Activated naive CD4-positive, alpha-beta T cell treated with anti-CD3 and anti-CD28 coated beads for 36 hours (primary cell): ENCODE results near the gene ZHX3. TPM values are rescaled to one million over a fixed set of nuclear protein-coding genes. Genes with fewer than 3 reads are reported as not detected.

ENCODE experiments used
- CTCF ChIA-PET: fragments of 350-600 bp; sonication (Branson Sonifier 250); formaldehyde crosslinking; loops from one replicate; lab custom pipeline; 2021; ENCODE audit warnings: antibody characterized with exemption; lab: Charles Lee
- DNase-seq: peaks from one replicate; pipeline ENCODE4 v3.0.0-alpha.2; 2020
- H3K27ac Mint-ChIP-seq: one replicate; pipeline ENCODE4 v1.8.0; 2021; ENCODE audit warnings: mild to moderate bottlenecking, mixed read lengths
- H3K27me3 Mint-ChIP-seq: one replicate; pipeline ENCODE4 v1.8.0; 2021; ENCODE audit warnings: low read depth, mixed read lengths
- H3K36me3 Mint-ChIP-seq: one replicate; pipeline ENCODE4 v1.8.0; 2021; ENCODE audit warnings: low read depth, mixed read lengths
- H3K4me1 Mint-ChIP-seq: one replicate; pipeline ENCODE4 v1.8.0; 2021; ENCODE audit warnings: low read depth, mixed read lengths
- H3K4me3 Mint-ChIP-seq: one replicate; pipeline ENCODE4 v1.8.0; 2021; ENCODE audit warnings: mild to moderate bottlenecking, moderate library complexity, mixed read lengths
- H3K9me3 Mint-ChIP-seq: one replicate; pipeline ENCODE4 v1.8.0; 2021; ENCODE audit warnings: mixed read lengths
- intact Hi-C: fragments of 100-400 bp; cut with micrococcal nuclease; formaldehyde crosslinking; loops from one replicate; pipeline ENCODE4 v1.15.1; 2023
- total RNA-seq, 2 experiments: library from RNA; stranded (reverse); gene quantifications; one replicate each; pipeline ENCODE4 v1.2.3, GENCODE V29; 2021

ZHX3 gene
- total RNA-seq, 2 experiments from 2014 or later, result 9.4 to 9.9 TPM

DNA sequence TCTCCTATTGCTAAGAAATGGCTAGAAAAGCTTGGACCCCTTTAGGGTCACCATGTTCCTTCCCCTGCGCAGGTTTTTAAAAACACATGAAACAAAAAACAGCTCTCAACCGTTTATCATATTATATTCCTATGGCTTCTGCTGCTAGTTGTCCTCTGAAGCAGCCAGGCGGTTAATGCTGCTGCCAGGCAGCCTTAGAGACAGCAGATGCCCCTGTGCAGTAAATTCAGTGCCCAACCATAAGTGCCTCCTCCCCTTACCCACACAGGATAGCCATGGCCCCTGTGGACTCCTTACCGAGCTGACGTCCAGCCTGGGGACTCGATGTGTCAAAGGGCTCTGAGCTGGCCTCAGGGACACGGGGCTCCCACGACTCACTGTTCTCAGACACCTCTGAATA, 115.8 kb downstream of the ZHX3 start:
- no peaks in the 10 kb centered on the region for H3K4me1 Mint-ChIP-seq
- no peak overlapping the region for H3K27ac Mint-ChIP-seq
- peaks cover 8% of the 10 kb centered on the region for H3K9me3 Mint-ChIP-seq
- no peak overlapping the region for H3K4me3 Mint-ChIP-seq
- CTCF ChIA-PET, result interaction anchor here (2.3 kb wide), 1 partner anchor 67 kb away, joined by 7 read pairs; no protein-coding TSS in a partner anchor
- H3K27me3 Mint-ChIP-seq, result no peaks in the 10 kb centered on the region
- peaks cover 28% of the 10 kb centered on the region for H3K36me3 Mint-ChIP-seq
- DNase-seq, result no peak
- intact Hi-C loops, result no loop called here

DNA sequence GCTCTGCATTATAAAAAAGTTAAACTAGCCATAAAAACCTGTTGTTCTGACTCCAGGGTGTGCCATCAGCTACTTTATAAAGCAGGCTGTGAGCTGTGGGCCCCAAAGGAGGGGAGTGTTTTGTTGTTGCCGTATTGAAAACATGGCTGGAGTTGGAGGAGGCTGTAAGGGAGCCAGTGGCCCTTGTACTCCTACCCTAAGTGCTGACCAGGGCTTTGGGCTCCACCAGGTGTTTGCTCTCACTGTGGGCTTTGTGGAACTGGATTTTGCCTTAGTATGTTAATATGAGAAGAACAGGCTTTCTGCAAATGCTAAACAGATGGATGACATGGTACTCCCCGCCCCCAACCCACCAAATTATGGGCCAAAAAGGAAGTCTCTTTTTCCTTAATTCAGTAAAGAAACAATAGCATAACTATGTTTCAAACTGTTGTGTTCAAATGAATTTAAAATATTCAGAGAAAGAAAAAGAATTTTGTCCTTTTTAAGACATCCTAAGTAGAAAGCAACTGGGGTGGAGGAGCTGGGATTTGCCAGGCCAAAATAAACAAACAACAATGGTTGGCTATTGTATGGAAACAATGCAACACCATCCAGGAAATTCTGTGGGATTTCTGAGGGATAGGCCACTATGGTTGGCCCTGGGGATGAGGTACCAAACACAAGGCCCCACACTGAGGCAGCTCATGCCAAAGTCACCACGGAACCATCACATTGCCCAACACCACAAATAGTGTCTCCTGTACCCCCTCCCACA, 116.9 kb downstream of the ZHX3 start:
- intact Hi-C loops, result no loop called here
- H3K36me3 Mint-ChIP-seq, result peaks cover 28% of the 10 kb centered on the region
- H3K27ac Mint-ChIP-seq, result no peak overlapping the region
- CTCF ChIA-PET, result interaction anchor here (0.7 to 2.3 kb wide), 2 partner anchors 66 to 131 kb away, joined by 3 to 7 read pairs; no protein-coding TSS in a partner anchor
- no peak overlapping the region for H3K4me3 Mint-ChIP-seq
- DNase-seq, result no peak
- H3K27me3 Mint-ChIP-seq, result no peaks in the 10 kb centered on the region
- H3K9me3 Mint-ChIP-seq, result peaks cover 8% of the 10 kb centered on the region
- peaks cover 4% of the 10 kb centered on the region for H3K4me1 Mint-ChIP-seq

DNA sequence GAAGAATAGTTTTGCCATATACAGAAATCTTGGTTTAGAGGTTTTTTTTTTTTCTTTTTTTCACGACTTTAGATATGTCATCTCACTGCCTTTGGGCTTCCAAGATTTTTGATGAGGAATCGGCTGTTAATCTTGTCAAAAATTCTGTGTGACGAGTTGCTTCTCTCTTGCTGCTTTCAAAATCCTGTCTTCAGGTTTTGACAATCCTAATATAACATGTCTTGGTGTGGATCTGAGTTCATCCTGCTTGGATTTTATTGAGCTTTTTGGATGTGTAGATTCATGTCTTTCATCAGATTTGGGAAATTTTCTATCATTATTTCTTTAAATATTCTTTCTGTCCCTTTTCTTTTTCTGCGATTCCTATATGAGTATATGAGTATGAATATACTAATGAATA, 119.1 kb downstream of the ZHX3 start:
- Mint-ChIP-seq H3K9me3 (peaks cover 8% of the 10 kb centered on the region), H3K4me1 (peaks cover 14% of the 10 kb centered on the region), H3K27ac (no peak overlapping the region), H3K4me3 (no peak overlapping the region), H3K27me3 (no peaks in the 10 kb centered on the region), H3K36me3 (peaks cover 20% of the 10 kb centered on the region)
- DNase-seq, result no peak
- intact Hi-C loops, result no loop called here
- CTCF ChIA-PET, result no interaction called here

DNA sequence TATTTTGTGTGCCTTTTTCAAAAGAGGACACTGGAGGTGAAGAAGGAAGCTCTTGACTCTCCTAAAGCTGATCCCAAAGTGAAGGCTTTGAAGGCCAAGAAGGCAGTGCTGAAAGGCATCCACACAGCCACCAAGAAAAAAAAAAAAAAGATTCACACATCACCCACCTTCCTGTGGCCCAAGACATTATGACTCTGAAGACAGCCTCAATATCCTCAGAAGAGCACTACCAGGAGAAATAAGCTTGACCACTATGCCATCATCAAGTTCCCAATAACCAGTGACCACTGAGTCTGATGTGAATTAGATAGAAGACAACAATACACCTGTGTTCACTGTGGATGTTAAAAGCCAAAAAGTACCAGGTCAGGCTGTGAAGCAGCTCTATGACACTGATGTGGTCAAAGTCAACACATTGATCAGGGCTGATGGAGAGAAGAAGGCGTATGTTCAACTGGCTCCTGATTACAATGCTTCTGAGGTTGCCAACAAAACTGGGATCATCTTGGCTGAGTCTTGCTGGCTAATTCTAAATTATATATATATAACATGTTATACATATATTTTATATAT, 120.8 kb downstream of the ZHX3 start:
- CTCF ChIA-PET, result interaction anchor here (0.9 to 1.4 kb wide), 2 partner anchors 61 to 75 kb away, joined by 3 to 6 read pairs; no protein-coding TSS in a partner anchor
- DNase-seq, result no peak
- intact Hi-C loops, result no loop called here

DNA sequence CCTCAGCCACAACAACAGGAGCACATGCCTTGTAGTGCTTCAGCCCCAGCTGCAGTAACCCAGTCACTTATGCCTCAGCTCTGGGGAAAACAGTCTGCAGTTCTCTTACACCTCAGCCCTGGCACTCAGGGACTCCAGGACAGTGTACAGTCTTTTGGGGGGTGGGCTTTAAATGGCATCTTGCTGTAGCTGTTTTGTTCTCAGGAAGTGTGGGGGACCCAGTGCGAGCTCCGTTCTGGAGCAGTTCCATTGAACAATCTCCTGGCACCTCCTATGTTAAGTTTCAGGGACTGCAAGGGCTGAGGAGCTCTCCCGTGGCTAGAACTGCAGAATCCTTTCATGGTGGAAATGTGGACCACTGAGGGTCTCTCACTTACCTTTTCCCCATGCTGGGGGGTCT, 125.0 kb downstream of the ZHX3 start:
- Mint-ChIP-seq H3K27ac (no peak overlapping the region), H3K9me3 (peaks cover 3% of the 10 kb centered on the region), H3K36me3 (peaks cover 13% of the 10 kb centered on the region), H3K27me3 (no peaks in the 10 kb centered on the region), H3K4me3 (no peak overlapping the region), H3K4me1 (peaks cover 14% of the 10 kb centered on the region)
- DNase-seq, result no peak
- intact Hi-C loops, result no loop called here
- CTCF ChIA-PET, result interaction anchor here (1.3 kb wide), 1 partner anchor 15 kb away, joined by 3 read pairs; no protein-coding TSS in a partner anchor

More for the DNA sequence above, 120.8 kb downstream of the ZHX3 start:
- Mint-ChIP-seq H3K4me1 (peaks cover 14% of the 10 kb centered on the region), H3K27me3 (no peaks in the 10 kb centered on the region), H3K9me3 (peaks cover 8% of the 10 kb centered on the region), H3K4me3 (no peak overlapping the region), H3K27ac (no peak overlapping the region), H3K36me3 (peaks cover 17% of the 10 kb centered on the region)

DNA sequence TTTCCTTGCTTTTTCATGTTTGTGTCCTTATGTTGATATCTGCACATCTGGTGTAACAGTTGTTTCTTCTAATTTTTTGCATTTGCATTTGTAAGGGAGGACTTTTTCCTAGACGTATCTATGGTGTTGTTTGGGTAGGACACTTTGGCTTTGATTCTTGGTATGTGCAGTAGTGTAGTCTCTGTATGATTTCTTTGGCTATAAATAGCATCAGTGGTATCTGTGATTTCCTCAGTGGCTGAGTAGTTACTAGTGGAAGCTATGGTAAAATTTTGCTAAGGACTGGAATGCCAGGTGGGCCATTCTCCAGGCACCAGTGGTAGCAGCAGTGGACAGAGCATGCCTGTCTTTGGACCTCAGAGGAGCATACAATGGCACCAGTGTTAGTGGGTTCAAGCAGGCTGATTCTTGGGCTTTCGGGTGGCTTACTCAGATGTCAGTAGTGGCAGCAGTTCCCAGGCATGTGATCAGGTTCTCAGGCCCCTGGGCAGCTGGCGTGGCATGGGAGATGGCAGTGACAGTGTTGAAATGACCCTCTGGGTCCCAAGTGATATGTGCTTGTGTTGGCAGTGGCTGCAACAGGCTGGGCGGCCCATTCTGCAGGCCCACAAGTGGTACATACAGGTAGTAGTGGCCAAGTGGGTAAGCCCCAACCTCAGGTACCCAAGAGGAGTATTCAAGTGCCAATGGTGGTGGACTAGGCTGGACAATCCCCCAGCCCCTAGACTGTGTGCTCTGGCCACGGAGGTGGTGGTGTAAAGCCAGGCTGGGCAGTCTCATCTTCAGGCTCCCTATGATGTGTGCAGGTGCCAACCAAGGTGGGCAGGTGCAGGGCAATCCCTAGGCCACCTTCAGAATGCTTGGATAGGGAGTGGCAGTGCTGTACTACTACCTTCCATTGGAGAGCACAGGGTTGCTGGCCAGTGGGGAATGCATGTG, 125.7 kb downstream of the ZHX3 start:
- no peak overlapping the region for H3K27ac Mint-ChIP-seq
- no peak for DNase-seq
- peaks cover 13% of the 10 kb centered on the region for H3K36me3 Mint-ChIP-seq
- no peak overlapping the region for H3K4me3 Mint-ChIP-seq
- H3K4me1 Mint-ChIP-seq, result peaks cover 14% of the 10 kb centered on the region
- CTCF ChIA-PET, result no interaction called here
- no peaks in the 10 kb centered on the region for H3K27me3 Mint-ChIP-seq
- peaks cover 3% of the 10 kb centered on the region for H3K9me3 Mint-ChIP-seq
- intact Hi-C loops, result no loop called here

DNA sequence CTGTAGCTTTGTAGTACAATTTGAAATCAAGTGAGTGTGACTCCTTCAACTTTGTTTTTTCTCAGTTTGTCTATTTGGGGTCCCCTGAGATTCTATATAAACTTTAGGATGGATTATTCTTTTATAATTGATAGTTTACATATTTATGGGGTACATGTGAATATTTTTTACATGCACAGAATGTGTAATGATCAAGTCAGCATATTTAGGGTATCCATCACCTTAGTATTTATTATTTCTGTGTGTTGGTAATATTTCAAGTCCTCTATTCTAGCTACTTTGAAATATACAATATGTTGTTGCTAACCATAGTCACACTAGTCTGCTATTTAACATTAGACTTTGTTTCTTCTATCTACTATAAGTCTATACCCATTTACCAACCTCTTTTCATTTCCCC, 129.9 kb downstream of the ZHX3 start:
- Mint-ChIP-seq H3K27me3 (no peaks in the 10 kb centered on the region), H3K4me1 (no peaks in the 10 kb centered on the region), H3K9me3 (peaks cover 3% of the 10 kb centered on the region), H3K4me3 (no peak overlapping the region), H3K27ac (no peak overlapping the region), H3K36me3 (peaks cover 10% of the 10 kb centered on the region)
- CTCF ChIA-PET, result interaction anchor here (1.1 to 1.4 kb wide), 3 partner anchors 9 to 52 kb away, joined by 3 to 4 read pairs (median 3); no protein-coding TSS in a partner anchor
- DNase-seq, result no peak
- intact Hi-C loops, result no loop called here

DNA sequence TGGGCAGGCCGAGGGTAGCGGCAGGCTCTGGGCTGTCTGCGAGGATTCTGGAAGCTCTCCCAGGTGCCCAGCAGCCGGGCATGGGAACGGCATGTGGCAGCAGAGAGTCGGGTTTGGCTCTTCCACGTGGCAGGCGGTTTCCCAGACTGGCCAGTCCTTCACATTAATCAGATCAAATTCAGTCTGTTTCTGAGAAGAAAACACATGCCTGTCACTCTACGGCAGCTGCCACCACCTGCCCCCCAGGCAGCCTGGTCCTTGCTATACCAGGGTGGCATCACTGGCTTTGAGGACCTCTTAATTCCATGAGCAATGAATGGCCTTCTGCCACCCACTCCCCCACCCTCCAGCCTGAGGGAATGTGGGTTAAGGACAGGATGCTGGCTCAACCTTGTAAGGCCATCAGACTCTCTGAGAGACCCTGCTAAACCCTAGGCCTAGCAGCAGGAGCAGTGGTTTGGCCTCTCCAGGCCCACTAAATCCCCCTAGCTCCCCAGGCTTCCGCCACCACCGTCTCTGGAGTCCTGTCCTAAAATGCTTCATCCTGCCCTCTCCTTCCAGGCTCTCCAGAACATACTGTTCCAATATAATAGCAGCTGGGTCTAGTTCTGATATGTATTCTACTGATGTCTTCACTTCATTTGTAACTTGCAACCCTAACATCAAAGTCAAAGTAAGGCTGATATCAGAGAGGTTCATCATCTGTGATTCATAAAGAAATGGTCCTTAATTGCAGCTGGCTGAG, 132.3 kb downstream of the ZHX3 start:
- H3K27me3 Mint-ChIP-seq, result no peaks in the 10 kb centered on the region

DNA sequence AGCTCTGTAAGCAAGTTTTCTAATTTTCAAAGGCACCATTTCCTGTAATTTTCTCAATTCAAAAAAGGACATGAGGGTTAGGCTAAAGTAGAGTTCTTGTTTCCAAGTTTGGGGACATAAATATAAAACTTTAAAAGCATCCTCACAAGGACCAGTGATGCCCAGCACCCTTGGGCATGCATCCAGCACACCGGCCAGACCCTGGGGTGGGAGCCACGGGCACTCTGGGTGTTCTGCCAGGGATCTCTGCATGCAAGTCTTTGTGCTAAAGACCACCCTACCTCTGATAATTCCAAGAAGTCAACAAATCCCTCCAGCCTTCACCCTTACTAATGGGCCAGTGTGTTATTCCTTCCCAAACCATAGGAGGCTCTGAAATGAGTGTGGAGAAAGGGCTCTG, 133.7 kb downstream of the ZHX3 start:
- CTCF ChIA-PET, result interaction anchor here (0.6 to 1.2 kb wide), 2 partner anchors 11 to 36 kb away, joined by 3 read pairs; no protein-coding TSS in a partner anchor
- no peaks in the 10 kb centered on the region for H3K36me3 Mint-ChIP-seq
- no peaks in the 10 kb centered on the region for H3K27me3 Mint-ChIP-seq
- H3K27ac Mint-ChIP-seq, result no peak overlapping the region
- H3K9me3 Mint-ChIP-seq, result no peaks in the 10 kb centered on the region
- H3K4me1 Mint-ChIP-seq, result no peaks in the 10 kb centered on the region
- intact Hi-C loops, result no loop called here
- no peak for DNase-seq
- H3K4me3 Mint-ChIP-seq, result no peak overlapping the region

More for the DNA sequence above, 132.3 kb downstream of the ZHX3 start:
- H3K4me1 Mint-ChIP-seq, result no peaks in the 10 kb centered on the region
- H3K4me3 Mint-ChIP-seq, result no peak overlapping the region
- H3K27ac Mint-ChIP-seq, result no peak overlapping the region
- peaks cover 1% of the 10 kb centered on the region for H3K36me3 Mint-ChIP-seq
- no peak for DNase-seq
- CTCF ChIA-PET, result no interaction called here
- no peaks in the 10 kb centered on the region for H3K9me3 Mint-ChIP-seq
- intact Hi-C loops, result no loop called here

DNA sequence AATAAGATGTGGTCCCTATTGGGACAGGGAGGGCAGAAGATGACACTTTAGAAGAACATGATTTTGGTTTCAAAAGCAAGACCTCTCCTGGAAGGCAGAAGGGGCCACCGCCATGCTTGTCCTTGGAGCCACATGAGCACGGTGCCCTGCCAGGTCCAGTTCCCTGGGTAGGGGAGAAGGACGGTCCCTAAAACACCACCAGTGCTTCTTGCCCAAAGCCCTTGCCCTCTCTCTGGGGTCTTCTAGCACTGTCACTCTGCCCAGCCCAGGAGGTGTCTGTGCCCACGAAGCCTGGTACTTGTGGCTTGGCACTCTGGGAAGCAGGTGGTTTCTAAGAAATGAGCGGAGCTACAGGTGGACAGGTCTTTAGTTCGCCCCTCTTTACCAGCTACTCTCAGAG, 134.1 kb downstream of the ZHX3 start:
- Mint-ChIP-seq H3K9me3 (no peaks in the 10 kb centered on the region), H3K36me3 (no peaks in the 10 kb centered on the region), H3K4me3 (no peak overlapping the region), H3K27me3 (no peaks in the 10 kb centered on the region), H3K27ac (no peak overlapping the region), H3K4me1 (no peaks in the 10 kb centered on the region)
- CTCF ChIA-PET, result interaction anchor here (0.6 to 1.2 kb wide), 2 partner anchors 10 to 36 kb away, joined by 3 read pairs; no protein-coding TSS in a partner anchor
- no peak for DNase-seq
- intact Hi-C loops, result no loop called here

DNA sequence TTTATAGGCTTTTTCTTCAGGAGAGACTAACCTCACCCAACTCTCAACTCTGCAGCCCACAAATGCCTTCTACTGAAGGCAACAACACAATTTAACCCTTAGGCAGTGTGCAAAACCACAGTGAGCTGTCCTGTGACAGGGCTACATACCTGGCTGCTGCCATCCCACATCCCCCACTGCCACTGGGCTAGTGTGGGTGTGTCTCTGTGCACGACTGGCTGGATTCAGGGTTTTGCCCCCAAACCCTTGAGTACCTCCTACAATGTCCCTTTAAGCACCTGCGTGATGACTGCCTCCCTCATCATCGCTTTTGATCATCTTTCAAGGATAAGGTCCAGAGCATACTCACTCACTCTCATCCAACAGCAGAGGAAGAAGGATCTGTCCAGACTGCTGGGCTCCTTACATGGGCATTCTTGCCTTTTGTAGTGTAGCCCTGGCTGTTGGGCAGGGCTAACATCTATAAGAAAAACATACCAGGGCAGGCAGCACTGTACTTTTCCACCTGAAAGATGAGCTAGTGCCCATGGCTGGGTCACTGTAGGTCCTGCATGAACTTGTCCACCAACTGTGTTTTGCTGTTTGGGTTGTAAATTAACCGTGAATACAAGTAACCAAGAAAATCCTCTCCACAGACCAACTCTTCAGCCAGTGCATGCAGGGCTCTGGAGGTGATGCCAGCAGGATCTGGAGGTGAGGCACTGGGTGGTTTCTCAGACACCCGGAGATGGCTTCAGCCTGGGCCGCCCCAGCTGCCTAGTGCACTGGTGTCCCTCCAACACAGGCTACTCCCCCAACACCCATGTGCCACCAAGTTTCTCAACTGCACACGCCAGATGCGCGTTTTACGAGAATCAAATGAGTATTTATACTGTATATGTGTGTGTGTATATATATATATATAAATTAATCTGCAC, 135.0 kb downstream of the ZHX3 start:
- no peak overlapping the region for H3K27ac Mint-ChIP-seq
- CTCF ChIA-PET, result interaction anchor here (1.9 kb wide), 1 partner anchor 10 kb away, joined by 14 read pairs; no protein-coding TSS in a partner anchor
- peaks cover 2% of the 10 kb centered on the region for H3K36me3 Mint-ChIP-seq

More for the DNA sequence above, 135.0 kb downstream of the ZHX3 start:
- H3K4me3 Mint-ChIP-seq, result no peak overlapping the region
- no peaks in the 10 kb centered on the region for H3K9me3 Mint-ChIP-seq
- no peaks in the 10 kb centered on the region for H3K27me3 Mint-ChIP-seq
- no peak for DNase-seq
- intact Hi-C loops, result no loop called here
- H3K4me1 Mint-ChIP-seq, result no peaks in the 10 kb centered on the region
